GM23338 (cell line): ENCODE measurements around the gene ELL2. TPM values are rescaled to one million over a fixed set of nuclear protein-coding genes. Genes with fewer than 3 reads are reported as not detected.

ENCODE experiments used
- ATAC-seq: fragments of 200-7000 bp; cut with Tn5 transposase; 3 replicates; pipeline ENCODE4 v1.9.1; 2020
- DNase-seq: peaks from one replicate; pipeline ENCODE4 v3.0.0-alpha.2; 2015; ENCODE audit warnings: low spot score
- H2AFZ ChIP-seq: fragments of 200-600 bp; sonication (generic); 2 replicates; pipeline ENCODE4 v1.8.0; 2016; ENCODE audit warnings: antibody characterized with exemption, mild to moderate bottlenecking, moderate library complexity
- H3F3A ChIP-seq: fragments of 200-600 bp; sonication (generic); replicated peaks from 2 replicates; pipeline ENCODE4 v1.8.0; 2017; ENCODE audit warnings: antibody characterized with exemption, mixed run types, low read depth
- H3K27ac ChIP-seq: fragments of 200-600 bp; sonication (generic); 2 replicates; pipeline ENCODE4 v1.6.1; 2016; ENCODE audit warnings: low read depth
- H3K27me3 ChIP-seq: fragments of 200-600 bp; sonication (generic); 2 replicates; pipeline ENCODE4 v1.8.0; 2016; ENCODE audit warnings: mild to moderate bottlenecking, mixed run types, moderate library complexity; ENCODE audit not compliant: insufficient read depth
- H3K36me3 ChIP-seq: fragments of 200-600 bp; sonication (generic); 2 replicates; pipeline ENCODE4 v1.8.0; 2016; ENCODE audit warnings: mild to moderate bottlenecking; ENCODE audit not compliant: insufficient read depth
- H3K4me1 ChIP-seq: fragments of 200-600 bp; sonication (generic); 2 replicates; pipeline ENCODE4 v1.8.0; 2016; ENCODE audit warnings: mild to moderate bottlenecking, moderate library complexity; ENCODE audit not compliant: insufficient read depth
- H3K4me2 ChIP-seq: fragments of 200-600 bp; sonication (generic); 2 replicates; pipeline ENCODE4 v1.7.1; 2017; ENCODE audit warnings: mixed run types
- H3K4me3 ChIP-seq: fragments of 200-600 bp; sonication (generic); 2 replicates; pipeline ENCODE4 v1.6.1; 2016; ENCODE audit warnings: mixed run types
- H3K79me2 ChIP-seq: fragments of 200-600 bp; sonication (generic); replicated peaks from 2 replicates; pipeline ENCODE4 v1.8.0; 2017; ENCODE audit warnings: mild to moderate bottlenecking; ENCODE audit not compliant: insufficient read depth
- H3K9me2 ChIP-seq: fragments of 200-600 bp; sonication (generic); 2 replicates; pipeline ENCODE4 v1.8.0; 2017; ENCODE audit not compliant: insufficient read depth
- H4K20me1 ChIP-seq: fragments of 200-600 bp; sonication (generic); replicated peaks from 2 replicates; pipeline ENCODE4 v1.8.0; 2017; ENCODE audit warnings: mild to moderate bottlenecking; ENCODE audit not compliant: insufficient read depth
- H3K27ac Mint-ChIP-seq: 2 replicates; pipeline ENCODE4 v1.8.0; 2020; ENCODE audit warnings: inconsistent platforms, mild to moderate bottlenecking, moderate library complexity, mixed read lengths
- H3K27me3 Mint-ChIP-seq: 3 replicates; pipeline ENCODE4 v1.8.0; 2022; ENCODE audit warnings: low read depth, mild to moderate bottlenecking, moderate library complexity, mixed read lengths, inconsistent platforms; ENCODE audit not compliant: insufficient read depth, poor library complexity
- H3K36me3 Mint-ChIP-seq: 3 replicates; pipeline ENCODE4 v1.8.0; 2021; ENCODE audit warnings: low read depth, mild to moderate bottlenecking, inconsistent platforms, moderate library complexity, mixed read lengths
- H3K4me1 Mint-ChIP-seq: 3 replicates; pipeline ENCODE4 v1.8.0; 2020; ENCODE audit warnings: mild to moderate bottlenecking, inconsistent platforms, mixed read lengths
- H3K4me3 Mint-ChIP-seq: 3 replicates; pipeline ENCODE4 v1.8.0; 2021; ENCODE audit warnings: moderate library complexity, mild to moderate bottlenecking, inconsistent platforms, mixed read lengths
- H3K9me3 Mint-ChIP-seq: 3 replicates; pipeline ENCODE4 v1.8.0; 2020; ENCODE audit warnings: moderate library complexity, mild to moderate bottlenecking, inconsistent platforms, mixed read lengths
- CTCF ChIP-seq, 2 experiments: fragments of 200-600 bp in 1 of 2; sonication (generic) in 1 of 2; conservative IDR thresholded peaks; 2 replicates each; pipeline versions ENCODE4 v1.5.1 to v1.6.1; 2016 to 2017; ENCODE audit warnings: antibody characterized with exemption in 2 of 2, low read depth in 2 of 2, mild to moderate bottlenecking in 2 of 2, moderate library complexity in 1 of 2
- ETS1 ChIP-seq: IDR thresholded peaks from 2 replicates; pipeline ENCODE4 v1.6.1; 2016; ENCODE audit warnings: antibody characterized with exemption
- EZH2phosphoT487 ChIP-seq: fragments of 200-600 bp; sonication (generic); IDR thresholded peaks from one replicate; pipeline ENCODE4 v1.8.1; 2018; ENCODE audit warnings: antibody characterized with exemption; ENCODE audit not compliant: unreplicated experiment
- JUNB ChIP-seq: IDR thresholded peaks from one replicate; pipeline ENCODE4 v1.6.1; 2016; ENCODE audit warnings: antibody characterized with exemption; ENCODE audit not compliant: unreplicated experiment
- NANOG ChIP-seq: IDR thresholded peaks from 2 replicates; pipeline ENCODE4 v1.6.1; 2016; ENCODE audit warnings: antibody characterized with exemption, borderline replicate concordance
- REST ChIP-seq: IDR thresholded peaks from one replicate; pipeline ENCODE4 v1.6.1; 2018; ENCODE audit warnings: antibody characterized with exemption; ENCODE audit not compliant: unreplicated experiment
- STAT1 ChIP-seq: IDR thresholded peaks from one replicate; pipeline ENCODE4 v1.6.1; 2016; ENCODE audit warnings: antibody characterized with exemption; ENCODE audit not compliant: unreplicated experiment
- ZNF114 ChIP-seq: fragments of 250-450 bp; sonication (Bioruptor Pico); IDR thresholded peaks from 2 replicates; pipeline ENCODE4 v1.5.0; 2020; ENCODE audit warnings: mild to moderate bottlenecking, moderate library complexity
- ZNF331 ChIP-seq: fragments of 250-450 bp; sonication (Bioruptor Pico); IDR thresholded peaks from 2 replicates; pipeline ENCODE4 v1.5.0; 2020; ENCODE audit warnings: low read depth, mild to moderate bottlenecking, moderate library complexity
- polyA plus RNA-seq: library from polyadenylated mRNA; unstranded; fragments of >200 nt; fragmentation: Nextera tagmentation; extraction: Ambion mirVana; gene quantifications from 2 replicates; pipeline ENCODE4 v1.2.1, GENCODE V29; 2016
- total RNA-seq: library from RNA; depleted of rRNA; stranded (reverse); fragments of >200 nt; shearing (Covaris generic); gene quantifications from 2 replicates; pipeline ENCODE4 v1.2.3, GENCODE V29; 2014

The ELL2 gene
- total and polyA plus RNA-seq, 2 experiments from 2014 or later = 7.4 to 32.6 TPM

GRCh38 chr5:95930141-95930930, 31.3 kb downstream of the ELL2 start (continued):
- TF ChIP-seq NANOG = no peak
- no peak for TF ChIP-seq ZNF331 (CRISPR knock-in tag)
- no peak for TF ChIP-seq CTCF (conservative IDR thresholded peaks at IDR 0.05; ENCODE audit: low read depth in 2 of 2)

GRCh38 chr5:95928724-95929253, 32.9 kb downstream of the ELL2 start:
- H4K20me1 ChIP-seq = no peaks in the 10 kb centered on the region
- H3K79me2 ChIP-seq = peaks cover 3% of the 10 kb centered on the region; the same call in 1 of the 2 replicates
- no peaks in the 10 kb centered on the region for H3K27me3 ChIP-seq
- no peak overlapping the region for H3K4me3 Mint-ChIP-seq
- TF ChIP-seq CTCF (conservative IDR thresholded peaks at IDR 0.05; ENCODE audit: low read depth in 2 of 2) (no peak), EZH2phosphoT487 (no peak), JUNB (no peak), ETS1 (no peak), NANOG (no peak), STAT1 (no peak), REST (no peak), ZNF331 (CRISPR knock-in tag) (no peak), ZNF114 (CRISPR knock-in tag) (no peak)
- 0 out of 2 replicates have a peak overlapping the region, but pooled peaks have one; percentile 0 for H3K27ac Mint-ChIP-seq
- no peaks in the 10 kb centered on the region for H3K36me3 Mint-ChIP-seq
- no peak for DNase-seq
- peaks cover 2% of the 10 kb centered on the region; the same call in 2 of the 3 replicates for H3K9me3 Mint-ChIP-seq
- H3K4me1 ChIP-seq = no peaks in the 10 kb centered on the region; the same call in 1 of the 2 replicates
- peak overlapping the region; percentile 47; the same call in 1 of the 2 replicates for H3K27ac ChIP-seq
- H3K36me3 ChIP-seq = no peaks in the 10 kb centered on the region
- no peak overlapping the region for H2AFZ ChIP-seq
- no peak; the same call in 1 of the 3 replicates for ATAC-seq
- peaks cover 12% of the 10 kb centered on the region for H3K4me1 Mint-ChIP-seq
- no peak overlapping the region for H3K4me2 ChIP-seq
- H3K9me2 ChIP-seq = no peaks in the 10 kb centered on the region
- peaks cover 2% of the 10 kb centered on the region for H3K27me3 Mint-ChIP-seq
- no peaks in the 10 kb centered on the region; the same call in 1 of the 2 replicates for H3F3A ChIP-seq
- no peak overlapping the region for H3K4me3 ChIP-seq
